SW 1271 (cell line): ENCODE data around the gene NT5C.
A peak's percentile ranks its signal among the peaks of the same experiment; 100 is the strongest.

Source experiments
- DNase-seq, 2 experiments: peaks; one replicate each; lab custom pipeline; 2025; lab: John Stamatoyannopoulos, UW

Gene NT5C

DNA sequence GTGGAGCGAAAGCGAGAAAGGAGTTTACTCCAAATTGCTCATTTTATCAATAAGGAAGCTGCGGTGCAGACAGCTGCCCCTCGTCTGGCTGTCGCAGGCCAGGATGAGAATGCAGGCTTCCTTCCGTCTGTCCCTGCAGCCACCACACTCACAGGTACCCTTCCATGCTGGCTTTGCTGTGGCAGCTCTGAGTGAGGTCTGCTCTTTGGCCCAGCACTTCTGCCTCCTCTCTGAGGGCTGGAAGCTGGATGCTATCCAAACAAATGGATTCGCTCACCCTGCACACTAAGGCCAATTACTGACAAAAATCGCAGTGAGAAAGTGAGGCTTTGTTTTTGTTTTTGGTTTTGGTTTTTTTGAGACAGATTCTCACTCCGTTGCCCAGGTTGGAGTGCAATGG, 14.8 kb downstream of the NT5C start:
- no peak for DNase-seq

DNA sequence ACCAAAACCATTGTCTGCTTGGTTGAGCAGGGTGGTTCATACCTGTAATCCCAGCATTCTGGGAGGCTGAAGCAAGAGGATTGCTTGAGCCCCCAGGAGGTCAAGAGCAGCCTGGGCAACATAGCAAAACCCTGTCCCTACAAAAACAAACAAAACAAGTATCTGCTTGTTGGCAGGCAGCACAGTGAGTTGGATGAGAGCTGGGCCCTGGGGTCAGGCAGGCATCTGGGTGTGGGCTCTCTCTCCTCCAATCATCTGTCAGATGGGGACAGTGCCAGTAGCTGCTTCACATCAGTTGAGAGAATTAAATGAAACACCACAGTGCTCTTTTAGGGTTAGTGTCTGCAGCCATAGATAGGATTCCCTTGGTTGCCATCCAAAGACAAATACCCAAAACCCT, 16.0 kb downstream of the NT5C start:
- DNase-seq = no peak

DNA sequence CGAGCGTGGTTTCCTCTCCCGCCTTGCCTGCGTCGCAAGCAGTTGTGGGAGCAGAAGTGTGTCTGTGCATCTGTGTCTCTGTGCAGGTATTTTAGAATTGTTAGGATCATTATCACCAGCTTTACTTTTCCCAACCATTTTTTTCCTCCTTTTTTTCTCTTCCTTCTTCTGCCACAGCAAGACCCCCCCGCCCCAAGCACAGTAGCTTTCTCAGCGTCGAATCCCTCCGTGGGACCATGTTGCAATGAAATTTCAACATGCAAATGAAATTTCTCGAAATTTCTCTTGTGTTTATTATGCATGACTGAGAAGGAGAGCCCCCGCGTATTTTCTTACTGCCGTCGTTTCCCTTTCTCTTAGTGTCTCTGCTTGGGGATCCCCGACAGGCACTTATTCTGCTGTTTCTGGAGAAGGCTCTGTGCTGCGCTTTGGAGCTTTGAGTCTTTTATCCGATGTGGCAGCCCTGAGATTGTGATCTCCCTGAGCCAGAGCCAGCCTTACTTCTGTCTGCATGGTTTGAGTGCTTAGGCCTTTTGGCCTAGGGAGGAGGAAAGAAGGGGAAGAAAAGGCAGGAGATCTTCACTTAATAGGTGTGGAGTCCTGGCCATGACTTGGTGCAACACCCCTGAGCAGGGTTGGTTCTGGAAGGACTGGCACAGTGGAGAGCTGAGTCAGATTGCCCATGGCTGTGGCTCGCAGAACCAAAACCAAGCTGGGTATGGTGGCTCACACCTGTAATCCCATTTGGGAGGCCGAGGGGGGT, 16.8 kb downstream of the NT5C start:
- DNase-seq = no peak

DNA sequence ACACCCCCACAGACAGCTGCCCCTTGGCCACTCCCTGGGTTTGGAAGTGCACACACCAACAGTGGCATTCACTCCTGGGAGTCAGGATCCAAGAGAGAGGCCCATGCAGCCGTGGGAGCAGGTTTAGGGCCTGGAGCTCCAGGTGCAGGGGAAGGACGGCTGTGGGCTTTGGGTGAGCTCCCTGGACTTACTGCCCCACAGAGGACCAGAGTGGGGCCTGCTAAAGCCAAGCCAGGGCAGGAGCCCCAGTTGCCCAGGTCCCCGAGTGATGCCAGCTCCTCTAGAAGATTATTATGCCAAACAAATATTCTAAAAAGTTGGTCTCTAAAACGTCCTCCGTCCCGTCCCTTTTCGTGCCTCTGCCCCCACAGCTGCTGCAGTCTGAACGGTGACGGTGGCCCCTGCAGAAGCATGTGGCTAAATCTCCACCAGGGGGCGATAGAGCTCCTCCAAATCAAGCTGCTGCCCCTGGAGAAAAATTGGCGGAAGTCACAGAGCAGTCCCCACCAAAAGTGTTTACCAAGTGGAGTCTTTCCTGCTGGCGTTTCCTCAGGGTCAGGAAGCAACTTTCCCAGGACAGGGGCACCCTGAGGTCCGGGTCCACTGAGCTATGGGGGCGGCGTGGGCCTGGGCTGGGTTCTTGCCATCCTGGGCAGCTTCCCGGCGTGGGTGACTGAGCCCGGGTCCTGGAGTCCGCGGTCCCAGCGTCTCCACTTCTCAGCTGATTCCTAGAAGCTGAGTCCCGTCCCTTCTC, 17.6 kb downstream of the NT5C start:
- peak; percentile 39 to 78 for DNase-seq

DNA sequence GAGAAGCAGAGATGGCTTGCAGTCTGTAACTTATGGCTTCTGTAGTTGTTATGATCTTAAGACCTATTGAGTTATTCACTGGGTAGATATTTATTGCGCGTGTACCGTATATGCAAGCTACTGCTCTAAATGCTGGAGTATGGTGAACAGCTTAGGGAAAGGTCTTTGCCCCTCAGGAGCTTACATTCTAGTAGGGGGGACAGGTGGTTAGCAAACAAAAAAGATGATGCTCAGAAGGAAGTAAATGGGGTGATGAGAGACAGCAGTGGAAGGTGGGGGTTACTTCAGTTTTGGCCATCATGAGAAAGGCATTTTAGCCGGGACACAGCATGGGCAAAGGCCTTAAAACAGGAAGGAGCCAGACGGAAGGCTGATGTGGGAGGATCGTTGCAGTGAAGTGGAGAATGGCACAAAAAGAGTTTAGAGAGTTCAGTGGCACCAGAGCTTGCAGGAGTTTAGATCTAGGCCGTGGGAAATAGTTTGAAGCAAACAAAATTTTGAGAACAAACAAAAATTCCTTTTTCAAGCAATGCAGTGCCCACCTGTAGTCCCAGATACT, 19.7 kb downstream of the NT5C start:
- no peak for DNase-seq

DNA sequence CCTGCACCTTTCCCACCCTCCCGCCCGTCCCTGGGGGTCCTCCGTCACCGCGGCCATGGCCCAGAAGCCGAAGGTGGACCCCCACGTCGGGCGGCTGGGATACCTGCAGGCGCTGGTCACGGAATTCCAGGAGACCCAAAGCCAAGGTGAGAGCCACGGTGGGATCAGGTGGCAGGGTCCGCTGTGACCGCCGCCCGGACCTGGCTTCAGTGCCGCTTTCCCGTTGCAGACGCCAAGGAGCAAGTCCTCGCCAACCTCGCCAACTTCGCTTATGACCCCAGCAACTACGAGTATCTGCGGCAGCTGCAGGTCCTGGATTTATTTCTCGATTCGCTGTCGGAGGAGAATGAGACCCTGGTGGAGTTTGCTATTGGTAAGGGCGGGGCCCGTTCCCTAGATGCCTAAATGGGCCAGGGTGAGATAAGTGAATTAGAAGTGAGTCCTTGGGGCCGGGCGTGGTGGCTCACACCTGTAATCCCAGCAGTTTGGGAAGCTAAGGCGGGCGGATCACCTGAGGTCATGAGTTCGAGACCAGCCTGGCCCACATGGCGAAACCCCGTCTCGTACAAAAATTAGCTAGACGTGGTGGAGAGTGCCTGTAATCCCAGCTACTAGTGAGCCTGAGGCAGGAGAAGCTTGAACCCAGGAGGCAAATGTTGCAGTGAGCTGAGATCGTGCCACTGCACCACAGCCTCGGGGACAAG, 21.2 kb downstream of the NT5C start:
- no peak for DNase-seq

DNA sequence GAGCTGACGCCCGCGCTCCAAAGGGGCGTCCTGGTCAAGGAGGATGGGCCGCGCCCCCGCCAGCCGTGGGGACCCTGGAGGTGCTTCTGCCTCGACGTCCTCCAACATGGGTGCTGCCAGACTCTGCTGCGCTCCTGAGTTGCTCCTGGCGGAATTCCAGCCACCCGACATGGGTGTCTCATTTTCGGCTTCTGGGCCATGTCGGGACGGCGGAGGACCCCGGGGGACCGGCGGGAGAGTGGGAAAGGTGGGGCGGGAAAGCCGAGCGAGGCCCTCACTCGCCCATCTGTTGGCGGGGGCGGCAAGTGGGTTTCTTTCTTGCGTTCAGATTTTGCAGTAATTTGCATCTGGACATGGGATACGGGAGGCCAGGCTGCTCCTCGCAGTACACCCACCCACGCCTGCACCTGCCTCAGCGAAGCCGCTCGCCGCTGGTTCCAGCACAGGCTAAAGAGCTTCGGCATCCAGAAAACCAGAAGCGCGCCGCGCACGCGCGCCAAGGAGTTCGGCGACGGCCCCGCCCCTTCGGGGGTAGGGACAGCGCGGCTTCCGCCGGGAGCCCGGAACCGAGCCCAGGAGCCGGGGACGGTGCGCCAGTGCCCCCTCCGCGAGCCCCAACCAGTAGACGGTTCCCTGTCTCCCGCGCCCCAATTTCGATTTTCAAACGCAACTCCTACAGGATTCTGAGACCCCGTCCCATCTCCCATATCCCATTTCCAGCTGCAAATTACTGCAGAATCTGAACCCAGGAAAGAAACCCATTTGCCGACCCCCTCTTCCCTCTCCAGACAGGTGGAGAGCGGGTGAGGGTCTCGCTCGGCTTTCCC, 21.9 kb downstream of the NT5C start, which contains the start of gene ARMC7:
Gene ARMC7, plus strand, starts transcription at position 563 of the 827 bp plus-strand sequence. CDS start 320 bp downstream, outside the sequence.
- peak; percentile 51 to 78 for DNase-seq

DNA sequence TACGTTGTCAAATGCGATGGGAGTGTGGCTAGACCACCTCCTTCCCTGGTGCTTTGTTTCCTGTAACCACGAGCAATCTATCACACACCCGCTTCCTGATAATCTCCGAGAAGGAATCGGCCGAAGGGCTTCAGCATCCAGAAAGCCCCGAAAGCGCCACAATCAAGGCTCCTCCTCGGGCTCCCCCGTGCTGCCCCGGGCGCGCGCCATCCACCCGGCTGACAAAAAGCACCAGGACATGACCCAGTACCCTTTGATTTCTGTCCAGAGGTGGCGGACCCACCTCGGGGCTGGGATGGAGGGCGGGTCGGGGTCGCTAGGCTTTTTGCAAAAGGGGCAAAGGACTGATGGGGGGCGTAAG, 22.5 kb downstream of the NT5C start:
- no peak for DNase-seq

DNA sequence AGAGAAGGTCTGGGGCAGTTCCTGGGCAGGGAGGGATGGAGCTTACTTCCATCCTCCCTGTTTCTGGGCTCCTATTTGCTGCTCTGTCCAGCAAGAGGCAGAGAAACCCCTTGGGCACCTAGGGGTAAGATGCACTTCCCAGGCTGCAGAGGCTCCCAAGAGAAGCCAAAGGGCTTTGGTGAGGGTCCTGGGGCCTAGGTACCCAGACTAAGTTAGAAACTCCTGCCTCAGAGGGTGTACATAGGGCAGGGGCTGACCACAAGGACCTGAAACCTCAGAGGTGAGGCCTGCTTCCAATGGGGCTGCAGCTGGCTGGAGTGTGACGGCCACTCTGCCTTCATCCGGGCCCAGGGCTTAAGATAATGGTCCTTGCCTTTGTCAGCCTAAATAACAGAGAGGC, 23.3 kb downstream of the NT5C start:
- DNase-seq = no peak

DNA sequence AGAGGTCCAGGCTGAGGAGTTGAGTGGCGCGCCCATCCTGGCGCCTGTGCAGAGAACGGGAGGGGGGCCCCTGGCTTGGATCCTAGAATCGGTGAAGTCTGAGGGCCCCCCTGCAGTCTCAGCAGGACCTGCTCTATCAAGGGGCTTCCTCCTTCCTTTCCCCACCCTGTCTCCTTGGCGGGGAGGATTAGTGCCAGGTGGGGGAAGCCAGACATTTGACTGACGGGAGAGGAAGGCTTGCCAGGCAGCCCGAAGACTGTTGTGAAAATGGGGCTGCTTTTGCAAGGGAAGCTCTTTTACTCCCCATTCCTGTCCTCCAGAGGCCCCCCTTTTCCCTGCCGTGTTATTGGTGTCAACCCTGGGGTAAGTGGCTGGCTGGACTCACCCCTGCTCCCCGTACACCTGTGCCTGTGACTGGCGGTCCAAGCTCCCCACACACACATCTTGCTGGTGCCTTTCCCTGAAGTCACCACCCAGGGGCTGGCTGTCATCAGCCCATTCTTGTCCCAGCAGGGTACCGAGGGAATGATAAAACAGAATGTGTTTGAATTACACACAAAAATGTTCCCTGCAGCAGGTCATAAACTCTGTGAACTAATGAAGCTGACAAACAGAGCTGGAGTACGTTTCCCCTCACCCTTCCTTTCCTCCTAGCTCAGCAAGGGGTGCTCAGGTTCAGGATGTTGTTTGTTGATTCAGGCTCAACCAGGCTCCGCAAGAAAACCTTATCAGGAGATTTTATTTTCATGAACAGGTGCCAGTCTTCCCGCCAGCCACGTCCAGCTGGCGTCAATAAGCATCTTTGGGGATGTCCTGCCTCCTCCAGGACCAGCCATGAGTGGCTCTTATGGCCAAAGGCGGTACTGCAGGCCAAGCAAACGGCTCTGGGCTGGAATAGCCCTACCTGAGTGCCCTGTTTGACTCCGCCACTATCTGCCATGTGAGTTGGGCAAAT, 26.1 kb downstream of the NT5C start:
- DNase-seq = peak in 1 of 2 experiments; percentile 48

DNA sequence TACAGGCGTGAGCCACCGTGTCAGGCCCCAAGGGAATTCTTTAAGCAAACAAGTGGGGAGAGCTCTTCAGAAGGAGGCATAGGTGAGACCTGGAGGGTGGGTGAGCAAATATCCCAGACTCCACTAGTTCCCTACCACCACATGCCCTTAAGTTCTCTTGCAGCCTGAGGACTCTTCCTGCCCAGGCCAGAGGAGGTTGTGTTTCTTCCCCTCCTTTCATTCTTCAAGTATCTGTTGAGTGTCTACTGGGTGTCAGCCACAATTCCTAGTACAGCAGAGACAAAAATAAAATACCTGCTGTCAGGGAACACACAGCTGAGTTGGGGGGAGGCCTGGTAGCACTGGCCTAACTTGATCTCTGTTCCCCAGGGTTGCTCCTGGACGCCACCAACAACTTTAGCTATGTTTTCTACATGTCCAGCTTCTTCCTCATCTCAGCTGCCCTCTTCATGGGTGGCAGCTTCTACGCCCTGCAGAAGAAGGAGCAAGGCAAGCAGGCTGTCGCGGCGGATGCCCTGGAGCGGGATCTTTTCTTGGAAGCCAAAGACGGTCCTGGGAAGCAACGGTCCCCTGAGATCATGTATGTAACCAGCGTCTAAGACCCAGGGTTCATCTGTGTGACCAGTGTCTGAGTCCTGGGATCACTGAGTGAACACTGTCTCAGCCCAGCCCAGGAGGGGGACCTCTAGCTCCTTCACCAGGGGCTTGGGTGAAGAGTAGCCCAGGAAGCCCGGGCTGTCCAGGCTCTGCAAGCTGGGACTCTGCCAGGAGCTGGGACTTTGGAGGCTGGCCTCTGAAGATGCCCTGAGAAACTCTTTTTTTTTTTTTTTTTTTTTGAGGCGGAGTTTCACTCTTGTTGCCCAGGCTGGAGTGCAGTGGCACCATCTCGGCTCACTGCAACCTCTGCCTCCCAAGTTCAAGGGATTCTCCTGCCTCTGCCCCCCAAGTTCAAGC, 27.7 kb downstream of the NT5C start:
- no peak for DNase-seq

DNA sequence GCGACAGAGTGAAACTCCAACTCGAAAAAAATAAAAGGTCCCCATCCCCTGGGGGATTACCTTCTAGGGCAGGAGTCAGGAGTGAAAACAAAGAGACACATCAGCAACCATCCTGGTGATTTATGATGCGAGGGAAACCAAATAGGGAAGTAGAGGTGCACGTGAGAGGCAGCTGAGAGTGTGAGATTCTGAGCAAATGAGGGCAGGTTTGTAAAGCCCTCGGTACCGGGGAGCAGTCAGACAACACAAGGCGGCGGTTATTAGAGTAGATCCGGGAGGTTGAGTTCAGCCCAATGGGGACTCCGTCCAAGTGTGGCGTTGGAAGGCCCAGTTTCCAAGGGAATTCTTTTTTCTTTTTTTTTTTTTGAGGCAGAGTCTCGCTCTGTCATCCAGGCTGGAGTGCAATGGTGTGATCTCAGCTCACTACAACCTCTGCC, 29.1 kb downstream of the NT5C start:
- DNase-seq = no peak

DNA sequence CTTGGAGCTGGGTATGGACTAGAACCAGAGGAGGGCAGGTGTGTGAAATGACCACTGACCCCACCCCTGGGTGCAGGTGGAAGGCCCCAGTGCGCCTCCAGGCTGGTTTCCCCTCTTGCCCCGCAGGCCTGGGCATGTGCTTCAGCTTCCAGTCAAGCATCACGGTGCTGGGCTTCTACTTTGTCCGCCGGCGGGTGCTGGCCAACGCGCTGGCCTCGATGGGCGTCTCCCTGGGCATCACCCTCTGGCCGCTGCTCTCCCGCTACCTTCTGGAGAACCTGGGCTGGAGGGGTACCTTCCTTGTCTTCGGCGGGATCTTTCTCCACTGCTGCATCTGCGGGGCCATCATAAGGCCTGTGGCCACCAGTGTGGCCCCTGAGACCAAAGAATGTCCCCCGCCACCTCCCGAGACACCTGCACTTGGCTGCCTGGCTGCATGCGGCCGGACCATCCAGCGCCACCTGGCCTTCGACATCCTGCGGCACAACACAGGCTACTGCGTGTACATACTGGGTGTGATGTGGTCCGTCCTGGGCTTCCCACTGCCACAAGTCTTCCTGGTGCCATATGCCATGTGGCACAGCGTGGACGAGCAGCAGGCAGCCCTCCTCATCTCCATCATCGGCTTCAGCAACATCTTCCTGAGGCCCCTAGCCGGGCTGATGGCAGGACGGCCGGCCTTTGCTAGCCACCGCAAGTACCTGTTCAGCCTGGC, 31.5 kb downstream of the NT5C start:
- DNase-seq = no peak

DNA sequence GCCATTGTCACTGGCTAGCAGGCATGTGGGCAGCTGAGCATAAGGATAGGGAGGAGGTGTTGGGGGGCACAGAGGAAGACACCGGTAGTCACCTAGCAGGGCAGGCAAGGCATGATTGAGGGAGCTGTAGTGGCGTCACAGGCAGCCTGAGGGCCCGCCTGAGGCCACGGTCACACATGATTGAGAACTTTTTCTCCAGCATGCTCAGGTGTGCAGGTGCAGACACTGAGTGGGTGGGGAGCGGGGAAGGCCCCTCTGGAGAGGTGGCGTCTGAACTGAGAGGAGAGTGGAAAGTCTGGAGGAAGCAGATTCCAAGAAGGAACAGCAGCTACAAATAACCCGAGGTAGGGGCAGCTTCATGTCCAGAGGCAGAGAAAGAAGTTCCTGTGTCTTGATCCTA, 32.7 kb downstream of the NT5C start:
- no peak for DNase-seq

DNA sequence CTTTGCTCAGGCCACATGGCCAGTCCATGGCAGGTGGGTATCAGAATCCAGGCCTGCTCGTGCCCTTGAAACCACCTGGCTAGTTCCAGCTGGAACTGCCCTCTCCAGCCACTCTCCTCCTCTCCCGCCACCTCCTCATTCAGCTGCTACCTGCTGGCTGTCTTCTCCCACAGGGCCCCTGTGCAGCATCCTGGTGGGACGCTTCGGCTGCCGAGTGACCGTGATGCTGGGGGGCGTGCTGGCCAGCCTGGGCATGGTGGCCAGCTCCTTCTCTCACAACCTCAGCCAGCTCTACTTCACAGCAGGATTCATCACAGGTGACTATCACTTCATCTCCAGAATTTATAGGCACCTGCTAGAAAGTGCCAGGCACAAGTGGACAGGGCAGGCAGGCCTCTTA, 33.7 kb downstream of the NT5C start:
- DNase-seq = no peak

DNA sequence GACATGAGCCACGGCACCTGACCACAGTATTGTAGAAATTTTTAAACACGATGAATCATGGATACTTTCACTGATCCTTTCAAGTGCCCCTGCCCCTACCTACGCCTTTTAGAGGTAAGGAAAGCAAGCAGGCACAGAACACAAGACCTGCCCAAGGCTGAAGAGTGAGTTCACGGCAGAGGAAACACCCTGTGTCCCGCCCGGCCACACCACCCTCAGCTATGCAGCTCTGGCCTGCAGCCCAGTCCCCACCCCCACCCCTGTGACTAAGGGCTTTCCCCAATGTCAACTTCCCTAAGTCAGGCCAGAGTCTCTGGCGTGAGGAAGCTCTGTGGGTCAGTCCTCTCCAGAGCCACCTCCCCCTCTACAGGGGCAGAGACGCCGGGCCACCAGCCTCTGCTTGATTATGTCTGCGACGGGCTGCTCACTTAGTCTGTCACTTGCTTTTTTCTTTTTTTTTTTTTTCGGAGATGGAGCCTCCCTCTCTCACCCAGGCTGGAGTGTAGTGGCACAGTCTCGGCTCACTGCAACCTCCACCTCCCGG, 35.4 kb downstream of the NT5C start:
- peak; percentile 58 to 71 for DNase-seq

DNA sequence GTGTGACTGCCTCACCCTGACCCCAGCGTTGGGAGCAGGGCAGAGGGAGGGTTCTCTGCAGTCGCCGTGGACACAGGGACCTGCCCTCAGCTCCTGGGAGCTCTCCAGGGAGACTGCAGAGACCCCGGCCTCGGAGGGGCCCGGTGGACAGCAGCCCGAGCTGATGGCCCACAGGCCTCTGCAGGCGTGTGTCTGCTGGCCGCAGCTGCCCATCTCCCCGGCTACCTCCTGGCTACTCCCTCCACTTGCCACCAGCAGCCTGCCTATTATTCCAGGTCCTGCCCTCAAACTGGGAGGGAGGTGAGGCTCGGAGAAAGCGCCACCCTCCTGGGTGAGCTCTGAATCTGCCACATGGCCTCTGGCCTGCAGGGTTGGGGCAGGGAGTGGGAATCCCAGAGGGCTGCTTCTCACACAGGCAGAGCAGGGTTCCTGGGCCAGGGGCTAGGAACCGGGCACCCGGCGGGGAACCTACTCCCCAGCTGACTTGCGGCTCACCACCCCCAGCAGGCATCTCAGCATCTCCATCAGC, 36.6 kb downstream of the NT5C start:
- DNase-seq = no peak

DNA sequence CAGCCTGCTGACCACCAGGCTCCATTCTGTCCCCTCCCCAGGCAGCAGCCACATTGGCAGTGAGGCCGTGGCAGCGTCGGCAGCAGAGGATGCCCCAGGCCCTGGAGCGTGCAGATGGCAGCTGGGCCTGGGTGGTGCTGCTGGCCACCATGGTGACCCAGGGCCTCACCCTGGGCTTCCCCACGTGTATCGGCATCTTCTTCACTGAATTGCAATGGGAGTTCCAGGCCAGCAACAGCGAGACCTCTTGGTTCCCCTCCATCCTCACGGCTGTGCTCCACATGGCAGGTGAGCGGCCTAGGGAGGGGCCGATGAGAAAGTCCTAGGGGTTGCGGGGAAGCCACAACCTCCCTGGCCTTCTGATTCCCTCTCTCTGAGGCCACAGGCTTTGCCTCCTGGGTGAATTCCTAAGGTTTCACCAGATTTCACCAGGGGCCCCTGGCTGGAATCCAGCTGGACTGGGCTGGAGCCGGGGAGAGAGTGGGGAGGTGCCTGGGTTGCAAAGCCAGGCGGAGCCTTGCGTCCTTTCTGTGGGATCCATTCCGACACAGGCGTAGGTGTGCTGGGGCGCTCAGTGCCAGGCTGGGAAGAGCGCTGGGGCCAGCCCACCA, 37.9 kb downstream of the NT5C start:
- DNase-seq = no peak
